Body of pancreas (tissue), 4 donors: ENCODE measurements around the gene INAFM1. TPM values are rescaled to one million over a fixed set of nuclear protein-coding genes. Genes with fewer than 3 reads are reported as not detected.

Source experiments
- ATAC-seq: fragments of 150-250 bp; one replicate; pipeline ENCODE4 v1.9.1; 2016
- DNase-seq, 4 donors: peaks; one replicate each; pipeline ENCODE4 v3.0.0-alpha.2; 2019
- H3K27ac ChIP-seq, 4 donors: fragments of 200-600 bp; sonication (generic); 1 replicate in 3 of 4; 2 replicates in 1 of 4; pipeline versions ENCODE4 v1.5.1 to v1.6.1; 2016 to 2019; ENCODE audit warnings: mild to moderate bottlenecking in 1 of 4, mixed read lengths in 1 of 4, moderate library complexity in 1 of 4
- H3K27me3 ChIP-seq, 2 donors: fragments of 200-600 bp; sonication (generic); one replicate each; pipeline ENCODE4 v1.6.0; 2016; ENCODE audit warnings: mild to moderate bottlenecking in 1 of 2
- H3K36me3 ChIP-seq, 2 donors: fragments of 200-600 bp; sonication (generic); replicated peaks in 1 of 2; 2 replicates each; pipeline ENCODE4 v1.5.1; 2016; ENCODE audit warnings: low read depth in 2 of 2; ENCODE audit not compliant: insufficient read depth in 1 of 2
- H3K4me1 ChIP-seq: fragments of 200-600 bp; sonication (generic); one replicate; pipeline ENCODE4 v1.6.0; 2016
- H3K4me3 ChIP-seq, 2 donors: fragments of 200-600 bp; sonication (generic); 1 replicate in 1 of 2; 2 replicates in 1 of 2; pipeline ENCODE4 v1.5.1; 2016 to 2019
- H3K9me3 ChIP-seq, 3 donors: fragments of 200-600 bp; sonication (generic); 1 replicate in 2 of 3; 2 replicates in 1 of 3; pipeline ENCODE4 v1.5.1; 2016
- CTCF ChIP-seq, 7 experiments: fragments of 450-650 bp in 4 of 7; fragments of 200-600 bp in 3 of 7; sonication (generic) in 3 of 7; IDR thresholded peaks; one replicate each; pipeline ENCODE4 v1.5.1; 2016 to 2019; ENCODE audit warnings: antibody characterized with exemption in 7 of 7
- POLR2A ChIP-seq, 3 donors: fragments of 450-650 bp; IDR thresholded peaks; one replicate each; pipeline ENCODE4 v1.6.1; 2016; ENCODE audit warnings: antibody characterized with exemption in 3 of 3, mild to moderate bottlenecking in 2 of 3
- WGBS, 2 donors: methylation state at CpG; one replicate each; pipeline ENCODE4 v1.1.5; 2017; 5-methylcytosine and 5-hydroxymethylcytosine counted together
- intact Hi-C: fragments of 100-400 bp; cut with DNase I; formaldehyde crosslinking; loops from one replicate; pipeline ENCODE4 v1.15.1; 2023
- total RNA-seq, 2 donors: library from RNA; depleted of rRNA; stranded (reverse); fragments of >200 nt; gene quantifications; one replicate each; pipeline ENCODE4 v1.1.0, GENCODE V29; 2016

Gene INAFM1
- total RNA-seq, 2 donors from 2014 or later = 9.1 to 10.2 TPM

- no peak overlapping the region for H3K27ac ChIP-seq
- H3K9me3 ChIP-seq = no peaks in the 10 kb centered on the region
- ATAC-seq (no peak), DNase-seq (no peak)
- H3K36me3 ChIP-seq = no peaks in the 10 kb centered on the region
- intact Hi-C loops = no loop called here
- no peak for TF ChIP-seq CTCF (IDR thresholded peaks at IDR 0.05)
- H3K4me3 ChIP-seq = no peak overlapping the region
- WGBS, 2 donors = 86 to 96% methylated on average over 10 of the region's 10 CpGs
- peaks cover 13% of the 10 kb centered on the region for H3K4me1 ChIP-seq
- H3K27me3 ChIP-seq = no peaks in the 10 kb centered on the region
These were observed 27.6 kb downstream of the INAFM1 start for GRCh38 chr19:47302249-47302648.

DNA sequence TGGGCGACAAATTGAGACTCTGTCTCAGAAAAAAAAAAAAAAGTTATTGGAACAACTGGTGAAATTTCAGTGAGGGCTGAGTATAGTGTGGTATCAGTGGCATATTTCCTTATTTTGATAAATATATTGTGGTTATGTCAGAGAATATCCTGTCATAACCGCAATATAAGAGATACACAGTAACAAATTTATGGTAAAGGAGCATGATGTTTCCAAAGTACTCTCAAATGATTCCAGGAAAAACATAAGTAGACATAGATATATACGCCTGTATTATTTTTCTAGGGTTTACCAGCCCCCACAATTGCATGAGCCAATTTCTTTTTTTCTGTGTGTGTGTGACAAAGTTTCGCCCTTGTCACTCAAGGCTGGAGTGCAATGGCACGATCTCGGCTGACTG, 29.3 kb downstream of the INAFM1 start:
- H3K9me3 ChIP-seq = no peaks in the 10 kb centered on the region
- intact Hi-C loops = no loop called here

GRCh38 chr19:47305309-47305751, 30.6 kb downstream of the INAFM1 start:
- intact Hi-C loops = no loop called here

More for the DNA sequence above, 29.3 kb downstream of the INAFM1 start:
- Histone ChIP-seq H3K27ac (no peak overlapping the region), H3K36me3 (no peaks in the 10 kb centered on the region), H3K4me3 (no peak overlapping the region), H3K4me1 (peaks cover 13% of the 10 kb centered on the region), H3K27me3 (no peaks in the 10 kb centered on the region)
- TF ChIP-seq CTCF (IDR thresholded peaks at IDR 0.05) (no peak), POLR2A (IDR thresholded peaks at IDR 0.05) (no peak)
- DNase-seq (no peak), ATAC-seq (no peak)
- WGBS, 2 donors = 73 to 83% methylated on average over 6 of the region's 6 CpGs

GRCh38 chr19:47306303-47306702, 31.6 kb downstream of the INAFM1 start:
- Histone ChIP-seq H3K4me3 (no peak overlapping the region), H3K36me3 (no peaks in the 10 kb centered on the region), H3K27me3 (no peaks in the 10 kb centered on the region), H3K4me1 (peaks cover 13% of the 10 kb centered on the region), H3K9me3 (no peaks in the 10 kb centered on the region), H3K27ac (no peak overlapping the region)
- 83 to 93% methylated on average over 3 of the region's 3 CpGs for WGBS, 2 donors
- no peak for TF ChIP-seq POLR2A (IDR thresholded peaks at IDR 0.05)
- no peak for TF ChIP-seq CTCF (IDR thresholded peaks at IDR 0.05)
- intact Hi-C loops = no loop called here
- no peak for ATAC-seq
- DNase-seq = no peak

More at GRCh38 chr19:47305309-47305751, 30.6 kb downstream of the INAFM1 start:
- H3K4me1 ChIP-seq = peaks cover 13% of the 10 kb centered on the region
- no peak for TF ChIP-seq POLR2A (IDR thresholded peaks at IDR 0.05)
- TF ChIP-seq CTCF (IDR thresholded peaks at IDR 0.05) = peak; percentile 72 to 97 (median 84)
- ATAC-seq = peak; percentile 98
- no peak overlapping the region for H3K4me3 ChIP-seq
- peak; percentile 76 to 90 (median 87) for DNase-seq
- H3K27me3 ChIP-seq = no peaks in the 10 kb centered on the region
- H3K27ac ChIP-seq = peak overlapping the region in 2 of 4 donors; percentile 30 to 64
- H3K9me3 ChIP-seq = no peaks in the 10 kb centered on the region
- H3K36me3 ChIP-seq = no peaks in the 10 kb centered on the region
- 2 to 3% methylated on average over 14 of the region's 14 CpGs for WGBS, 2 donors

GRCh38 chr19:47309038-47309437, 34.4 kb downstream of the INAFM1 start:
- ATAC-seq (no peak), DNase-seq (no peak)
- intact Hi-C loops = no loop called here
- TF ChIP-seq CTCF (IDR thresholded peaks at IDR 0.05) = no peak
- no peak for TF ChIP-seq POLR2A (IDR thresholded peaks at IDR 0.05)
- H3K27me3 ChIP-seq = no peaks in the 10 kb centered on the region
- no peaks in the 10 kb centered on the region for H3K9me3 ChIP-seq
- H3K4me1 ChIP-seq = peaks cover 13% of the 10 kb centered on the region
- H3K27ac ChIP-seq = no peak overlapping the region
- no peak overlapping the region for H3K4me3 ChIP-seq
- 63 to 74% methylated on average over 7 to 8 of the region's 8 CpGs for WGBS, 2 donors
- H3K36me3 ChIP-seq = no peaks in the 10 kb centered on the region
